DMS 273 (cell line): ENCODE results near the gene NF1.
A peak's percentile ranks its signal among the peaks of the same experiment; 100 is the strongest.
"Not testable (repeated sequence)": the region's sequence is repeated elsewhere in the genome, so short reads cannot be mapped to it uniquely, and the experiment has no call there.

Experiments used
- DNase-seq: peaks from one replicate; lab custom pipeline; 2025; ENCODE audit not compliant: unreplicated experiment; lab: John Stamatoyannopoulos, UW

The NF1 gene

DNA sequence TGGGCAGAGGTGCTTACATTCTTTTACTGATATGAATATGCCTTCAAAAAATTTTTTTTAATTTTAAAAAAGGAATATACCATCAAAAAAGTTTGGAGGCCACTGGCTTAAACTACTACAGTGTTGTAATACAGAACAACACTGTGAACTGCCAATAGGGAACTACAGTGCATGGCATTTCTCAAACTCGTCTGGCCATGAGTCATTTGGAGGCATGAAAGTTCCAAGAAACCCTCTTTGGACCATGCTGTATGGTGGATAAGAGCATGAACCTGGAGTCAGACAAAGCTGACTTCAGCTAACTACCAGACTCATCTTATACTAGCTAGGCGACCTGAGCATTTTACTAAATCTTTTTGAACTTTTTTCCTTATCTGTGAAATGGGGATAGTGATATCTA is 9.2 kb upstream of the NF1 start:
- no peak for DNase-seq

DNA sequence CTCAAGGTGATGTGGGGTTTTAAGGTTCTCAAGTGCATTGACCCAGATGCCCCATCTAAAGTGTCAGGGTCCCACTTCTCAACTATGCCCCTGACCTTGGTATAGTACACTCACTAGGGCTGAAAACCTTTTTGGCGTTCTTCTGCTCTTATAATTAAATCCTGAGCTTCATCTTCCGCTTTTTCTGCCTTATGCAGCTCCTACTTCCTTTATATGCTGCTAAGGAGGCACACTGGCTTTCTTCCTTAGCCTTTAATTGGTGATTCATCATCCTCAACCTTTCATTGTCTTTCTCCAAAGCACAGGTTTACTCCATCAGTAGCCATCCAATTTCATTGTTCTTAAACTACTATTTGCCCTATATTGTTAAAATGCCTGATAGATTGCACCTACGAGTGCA is 5.3 kb upstream of the NF1 start:
- DNase-seq: no peak

DNA sequence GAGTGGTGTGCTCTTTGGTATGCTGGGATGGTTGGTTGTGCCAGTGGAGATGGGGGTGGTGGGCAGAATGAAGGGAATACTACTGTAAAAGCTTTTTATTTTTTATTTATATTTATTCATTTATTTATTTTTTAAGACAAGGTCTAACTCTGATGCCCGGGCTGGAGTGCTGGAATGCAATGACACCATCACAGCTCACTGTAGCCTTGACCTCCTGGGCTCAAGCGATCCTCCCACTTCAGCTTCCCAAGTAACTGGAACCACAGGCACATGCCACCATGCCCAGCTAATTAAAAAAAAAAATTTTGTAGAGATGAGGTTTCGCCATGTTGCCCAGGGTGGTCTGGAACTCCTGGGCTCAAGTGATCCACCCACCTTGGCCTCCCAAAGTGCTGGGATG is 4.1 kb upstream of the NF1 start:
- not testable (repeated sequence) for DNase-seq

DNA sequence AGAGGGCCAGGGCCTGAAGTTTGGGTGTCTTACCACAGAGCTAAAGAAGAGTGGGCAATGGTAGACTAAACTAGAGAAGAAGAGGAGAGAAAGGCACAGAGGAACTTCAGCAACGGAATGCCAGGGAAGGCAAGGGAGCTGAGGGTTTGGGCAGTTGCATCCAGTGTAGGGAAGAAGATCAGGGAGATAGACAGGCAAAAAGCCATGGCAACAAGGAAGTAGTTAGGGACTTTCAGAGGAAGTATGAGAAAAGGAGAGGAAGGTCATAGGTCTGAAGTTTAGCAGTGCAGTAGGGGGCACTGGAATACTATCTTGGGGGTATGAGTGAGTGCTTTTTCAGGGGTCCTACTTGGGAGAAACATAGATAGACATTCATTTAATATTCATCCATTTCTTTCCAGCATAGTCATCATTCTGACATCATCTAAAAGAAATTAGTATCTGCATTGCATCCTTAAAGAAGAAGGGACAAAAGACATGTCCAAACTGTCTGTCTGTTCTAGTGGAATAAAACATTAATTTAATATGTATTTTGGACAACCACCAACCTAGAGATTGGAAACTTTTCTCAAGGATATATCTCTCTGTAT is 2.2 kb upstream of the NF1 start:
- DNase-seq: no peak

DNA sequence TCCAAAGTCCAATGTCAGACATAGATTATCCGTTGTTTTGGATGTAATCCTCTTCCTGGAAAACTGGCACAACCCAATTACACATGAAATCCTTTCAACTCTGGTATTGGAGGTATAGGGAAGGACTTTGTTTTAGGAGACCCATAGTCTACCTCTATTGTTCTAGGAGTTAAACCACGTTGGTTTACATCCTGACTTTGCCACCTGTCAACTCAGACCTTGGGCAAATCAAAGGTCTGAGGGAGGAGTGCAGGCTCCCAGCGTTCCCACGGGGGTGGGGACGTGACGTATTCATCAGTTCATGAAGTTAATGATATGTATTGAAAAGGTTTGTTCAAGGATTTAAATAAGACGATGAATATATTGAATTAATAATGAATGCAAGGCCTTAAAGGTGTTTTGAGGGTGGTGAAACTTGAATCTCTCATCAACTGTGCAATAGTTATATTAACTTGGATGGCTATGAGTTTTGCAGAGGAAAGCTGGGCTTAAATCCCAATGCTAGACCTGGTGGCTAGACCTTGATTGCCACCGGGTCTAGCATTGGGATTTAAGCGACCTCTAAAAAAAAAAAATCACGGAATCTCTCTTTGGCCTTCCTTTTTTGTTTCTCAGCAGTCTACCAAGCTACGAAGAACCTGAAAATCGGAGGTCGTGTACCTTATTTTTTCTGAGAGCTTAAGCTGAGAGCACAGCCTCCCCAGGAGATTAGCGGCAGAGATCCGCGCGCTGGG is 744 bp upstream of the NF1 start:
- peak; percentile 40 for DNase-seq

DNA sequence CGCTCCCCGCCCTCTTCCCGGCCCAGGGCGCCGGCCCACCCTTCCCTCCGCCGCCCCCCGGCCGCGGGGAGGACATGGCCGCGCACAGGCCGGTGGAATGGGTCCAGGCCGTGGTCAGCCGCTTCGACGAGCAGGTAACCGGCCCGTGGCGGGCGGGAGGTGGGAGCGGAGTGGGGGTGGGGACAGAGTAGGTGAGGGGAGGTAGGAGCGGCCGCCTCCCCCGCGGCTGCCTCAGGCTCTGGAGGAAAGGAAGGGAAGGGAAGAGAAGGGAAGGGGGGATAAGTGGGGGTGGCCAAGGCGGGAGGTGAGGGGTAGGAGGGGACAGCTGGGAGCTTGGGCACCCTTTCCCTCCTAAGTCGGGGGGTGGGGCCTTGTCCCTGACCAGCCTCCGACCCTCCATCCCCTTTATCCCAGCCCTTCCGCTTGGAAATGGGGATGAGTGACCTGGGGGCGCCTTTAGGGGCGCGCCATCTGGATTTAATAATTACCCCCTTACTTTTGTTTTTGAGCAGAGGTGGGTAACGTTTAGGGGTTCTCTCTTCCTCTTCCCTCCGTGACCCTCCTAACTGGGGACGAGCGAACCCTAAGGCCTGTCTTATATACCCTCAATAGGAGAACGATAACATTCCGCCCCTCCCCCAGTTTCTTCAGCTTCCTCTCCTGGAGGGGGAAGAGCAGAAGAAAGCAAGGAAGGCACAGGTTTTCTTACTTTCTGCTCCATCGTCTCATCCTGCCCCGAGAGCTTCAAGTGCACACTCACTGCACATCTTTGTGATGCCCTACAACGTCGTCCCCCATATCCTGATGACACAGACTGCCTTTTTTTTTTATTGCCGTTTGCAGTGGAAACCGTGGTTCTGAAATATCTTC is 694 bp downstream of the NF1 start:
- peak; percentile 73 for DNase-seq

DNA sequence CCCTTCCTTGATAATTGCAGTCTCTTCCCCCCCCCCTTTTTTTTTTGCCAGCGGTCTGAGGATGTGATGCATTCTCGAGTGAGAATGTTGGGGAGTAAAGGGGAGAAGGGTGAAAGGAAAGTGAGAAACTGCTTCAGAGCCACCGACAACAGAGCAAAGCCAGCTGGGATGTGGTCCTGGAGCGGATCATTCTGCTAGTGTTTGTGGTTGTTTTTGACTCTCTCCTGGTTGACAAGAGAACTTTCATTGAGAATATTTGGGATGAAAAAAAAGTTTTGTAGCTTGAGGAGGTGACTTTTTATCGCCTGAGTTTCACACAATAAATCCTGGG is 1.3 kb downstream of the NF1 start:
- peak; percentile 41 for DNase-seq

DNA sequence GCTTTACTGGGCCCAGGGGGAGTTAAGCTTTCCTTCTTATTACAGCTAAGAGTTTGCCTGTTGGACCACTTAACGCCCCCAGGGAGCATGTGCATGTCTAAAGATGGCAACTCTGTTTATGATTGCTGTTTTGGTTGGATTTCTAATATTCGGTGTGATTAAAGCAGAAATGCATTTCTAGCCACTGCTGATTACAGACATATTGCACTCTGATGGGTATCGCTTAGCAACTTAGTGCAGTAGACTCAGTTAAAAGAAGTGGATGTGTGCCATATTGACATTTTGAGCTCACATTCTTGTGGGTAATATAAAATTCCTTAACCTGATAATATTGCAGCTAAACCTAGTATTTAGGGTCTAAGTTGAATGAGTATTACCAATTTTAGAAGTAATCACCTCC is 4.2 kb downstream of the NF1 start:
- DNase-seq: no peak

DNA sequence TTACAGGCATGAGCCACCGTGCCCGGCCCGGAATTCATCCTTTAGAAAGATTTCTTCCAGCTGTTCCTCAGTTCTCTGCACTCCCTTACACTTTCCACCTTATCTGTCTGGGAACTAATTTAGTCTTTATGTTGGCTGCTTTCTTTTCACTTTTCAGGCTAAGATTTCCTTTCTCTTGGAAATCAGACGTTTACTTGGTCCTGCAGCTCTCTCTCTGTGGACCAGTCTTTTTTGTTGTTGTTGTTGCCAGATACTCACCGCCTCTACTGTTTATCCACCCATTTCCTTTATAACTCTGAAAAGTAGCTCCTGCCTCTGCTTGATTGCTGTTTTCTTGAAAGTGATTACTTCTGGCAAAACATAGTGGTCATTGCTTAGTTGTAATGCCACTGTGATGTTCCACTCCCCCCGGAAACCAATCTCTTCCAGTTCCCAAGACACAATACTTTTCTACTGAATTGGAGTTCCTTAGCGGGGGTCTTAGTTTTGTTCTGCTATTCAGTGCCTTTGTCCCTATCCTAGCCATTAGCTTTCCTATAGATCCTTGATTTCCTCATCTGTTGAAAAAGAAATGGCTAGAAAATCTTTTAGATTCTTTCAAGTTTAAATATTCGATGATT is 6.2 kb downstream of the NF1 start:
- no peak for DNase-seq

DNA sequence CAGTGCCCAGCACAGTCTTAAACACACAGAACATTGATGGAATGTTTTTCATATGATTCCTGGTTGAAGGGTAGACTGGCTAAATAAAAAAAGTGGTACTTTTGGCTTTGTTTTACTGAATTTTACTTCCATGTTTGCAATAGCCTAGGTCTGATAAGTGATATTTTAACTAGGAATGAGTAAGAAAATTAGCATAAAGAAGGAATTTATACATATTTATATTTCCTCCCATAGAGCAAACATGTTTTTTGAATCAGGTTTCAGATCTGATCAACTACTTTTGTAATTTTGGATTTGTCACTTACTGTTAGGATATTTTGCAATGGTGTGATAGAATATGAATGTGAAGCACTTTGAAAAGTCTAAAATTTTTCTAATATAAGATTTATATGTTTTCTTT is 7.2 kb downstream of the NF1 start:
- no peak for DNase-seq

DNA sequence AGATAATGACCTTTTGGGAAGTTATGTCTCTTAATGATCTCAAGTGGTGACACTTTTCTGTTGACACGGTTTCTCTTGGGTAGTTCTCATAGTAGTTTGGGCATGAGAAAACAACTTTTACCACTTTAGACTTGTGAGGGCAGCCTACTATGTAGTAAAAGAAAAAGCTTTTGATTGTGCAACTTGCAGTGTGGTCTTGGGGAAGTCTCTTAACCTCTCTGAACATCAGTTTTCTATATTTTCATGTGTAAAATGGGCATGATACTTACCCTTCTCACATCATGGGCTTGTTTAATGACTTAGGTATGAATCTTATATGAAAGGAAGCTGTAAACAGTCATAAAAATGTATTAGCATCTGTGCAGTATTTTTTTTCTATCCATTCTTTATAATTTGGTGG is 11.2 kb downstream of the NF1 start:
- DNase-seq: no peak

DNA sequence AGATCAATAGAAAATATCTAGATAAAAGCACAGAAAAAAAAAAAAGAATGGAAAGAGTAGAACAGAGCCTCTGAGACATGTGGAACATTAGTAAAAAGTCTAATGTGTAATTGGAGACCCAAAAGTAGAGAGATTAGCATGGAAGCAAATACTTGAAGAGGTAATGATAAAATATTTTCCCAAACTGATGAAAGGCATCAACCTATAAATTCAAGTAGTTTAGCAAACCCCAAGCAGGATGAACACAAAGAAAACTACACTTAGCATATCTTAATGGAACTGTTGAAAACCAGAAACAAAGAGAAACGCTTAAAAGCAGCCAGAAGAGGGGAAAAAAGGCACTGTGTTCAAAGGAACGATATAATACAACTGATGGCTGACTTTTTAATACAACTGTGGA is 16.4 kb downstream of the NF1 start:
- no peak for DNase-seq

DNA sequence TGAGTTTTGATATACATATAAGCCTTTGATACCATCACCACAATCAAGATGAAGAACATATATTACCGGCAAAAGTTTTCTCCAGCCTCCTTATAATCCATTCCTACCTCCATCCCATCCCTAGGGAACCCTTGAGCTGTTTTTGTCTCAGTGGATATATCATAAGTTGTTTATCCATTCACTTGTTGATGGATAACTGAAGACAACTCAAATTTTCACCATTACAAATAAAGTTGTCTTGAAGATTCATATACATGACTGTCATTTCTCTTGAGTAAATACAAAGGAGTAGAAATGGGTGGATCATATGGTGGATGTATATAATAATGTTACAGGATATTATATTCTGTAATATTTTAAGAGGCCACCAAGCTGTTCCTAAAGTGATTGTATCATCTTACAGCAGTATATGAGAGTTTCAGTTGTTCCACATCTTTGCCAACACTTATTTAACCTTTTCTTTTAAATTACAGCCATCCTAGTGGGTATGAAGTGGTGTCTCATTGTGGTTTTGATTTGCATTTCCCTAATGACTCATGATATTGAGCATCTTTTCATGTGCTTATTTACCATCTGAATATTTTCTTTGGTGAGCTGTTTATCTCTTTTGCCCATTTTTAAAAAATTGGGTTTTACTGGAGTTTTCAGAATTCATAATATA is 17.4 kb downstream of the NF1 start:
- DNase-seq: no peak

DNA sequence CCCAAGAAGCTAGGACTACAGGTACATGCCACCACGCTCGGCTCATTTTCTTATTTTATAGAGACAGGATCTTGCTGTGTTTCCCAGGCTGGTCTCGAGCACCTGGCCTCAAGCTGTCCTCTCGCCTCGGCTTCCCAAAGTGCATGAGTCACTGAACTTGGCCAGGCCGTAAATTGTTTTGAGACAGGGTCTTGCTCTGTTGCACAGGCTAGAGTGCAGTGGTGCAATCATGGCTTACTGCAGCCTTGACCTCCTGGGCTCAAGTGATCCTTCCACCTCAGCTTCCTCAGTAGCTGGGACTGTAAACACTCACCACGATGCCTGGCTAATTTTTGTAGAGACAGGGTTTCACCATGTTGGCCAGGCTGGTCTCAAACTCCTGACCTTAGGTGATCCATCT is 18.6 kb downstream of the NF1 start:
- not testable (repeated sequence) for DNase-seq

DNA sequence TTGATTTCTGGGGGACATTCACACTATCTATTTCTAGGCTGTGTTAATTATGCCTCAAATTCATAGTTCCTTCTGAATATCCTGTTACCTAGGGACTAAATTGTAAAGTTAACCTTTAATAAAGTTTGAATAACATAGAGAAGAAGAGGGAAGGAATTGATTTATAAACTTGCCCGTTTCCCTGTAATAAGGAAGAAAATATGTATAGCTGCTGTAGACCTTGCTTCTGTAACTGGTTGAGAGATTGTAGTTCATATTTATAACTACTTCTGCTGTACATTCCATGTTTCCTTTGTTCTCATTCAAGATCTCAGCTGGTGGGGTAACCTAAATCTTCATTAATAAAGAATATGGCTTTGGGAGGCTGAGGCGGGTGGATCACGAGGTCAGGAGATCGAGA is 19.2 kb downstream of the NF1 start:
- no peak for DNase-seq

DNA sequence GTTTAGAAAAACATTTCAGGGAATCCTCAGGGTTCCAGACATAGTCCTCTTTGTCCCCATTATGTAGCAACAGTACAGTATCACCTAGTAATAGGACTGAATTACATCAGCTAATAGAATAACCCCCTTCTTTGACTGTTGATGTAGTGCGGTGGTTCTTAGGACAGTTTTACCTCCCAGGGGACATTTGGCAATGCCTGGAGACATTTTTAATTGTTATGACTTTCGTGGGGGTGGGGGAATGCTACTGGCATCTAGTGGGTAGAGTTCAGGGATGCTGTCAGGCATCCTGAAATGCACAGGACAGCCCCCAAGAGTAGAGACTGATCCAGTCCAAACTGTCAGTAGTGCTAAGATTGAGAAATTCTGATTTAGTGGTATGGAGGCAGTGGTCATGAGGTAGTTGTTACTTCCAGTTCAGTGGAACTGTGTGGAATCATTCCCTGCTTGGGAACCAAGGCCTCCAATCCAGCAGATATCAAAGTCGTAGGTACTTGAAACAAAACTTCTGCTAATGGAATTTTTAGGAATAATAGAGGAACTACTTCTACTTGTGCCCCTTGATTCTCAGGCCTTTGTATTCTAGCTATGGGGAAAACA is 20.3 kb downstream of the NF1 start:
- DNase-seq: no peak

DNA sequence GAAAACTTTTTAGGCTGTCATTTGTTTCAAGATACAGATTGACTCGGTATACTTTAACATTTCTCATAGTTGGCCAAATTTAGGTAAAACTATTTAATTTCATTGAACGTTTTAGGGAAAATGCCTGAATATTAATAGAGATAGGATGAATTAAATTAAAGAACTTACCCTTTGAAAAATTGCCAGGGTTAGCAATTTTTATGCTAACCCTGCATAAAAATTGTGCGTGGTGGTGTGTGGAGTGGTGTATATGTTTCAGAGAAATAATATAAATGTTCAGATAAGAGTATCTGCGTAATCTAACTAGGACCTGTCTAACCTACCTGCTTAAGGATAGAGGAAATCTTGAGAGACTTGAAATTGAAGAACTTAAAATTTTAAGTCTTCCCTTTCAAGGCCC is 21.4 kb downstream of the NF1 start:
- DNase-seq: no peak

DNA sequence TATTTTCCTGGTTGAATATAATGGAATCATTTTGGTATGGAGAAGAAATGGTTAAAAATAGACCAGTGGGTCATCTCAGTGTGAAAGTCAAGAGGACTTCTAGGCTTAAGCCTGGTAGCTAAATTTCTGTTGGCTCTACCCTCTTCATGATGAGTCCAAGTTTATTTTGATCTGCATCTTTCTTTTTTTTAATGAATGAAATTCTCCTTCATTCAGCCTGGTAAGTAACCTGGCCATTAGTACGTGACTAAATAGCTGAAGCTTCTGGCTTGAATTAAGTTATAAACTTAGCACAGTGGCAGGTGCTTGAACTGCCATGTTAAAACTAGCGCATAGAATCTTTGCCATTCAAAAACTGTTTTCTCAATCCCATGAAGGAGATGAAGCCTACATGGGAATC is 28.0 kb downstream of the NF1 start:
- DNase-seq: no peak

DNA sequence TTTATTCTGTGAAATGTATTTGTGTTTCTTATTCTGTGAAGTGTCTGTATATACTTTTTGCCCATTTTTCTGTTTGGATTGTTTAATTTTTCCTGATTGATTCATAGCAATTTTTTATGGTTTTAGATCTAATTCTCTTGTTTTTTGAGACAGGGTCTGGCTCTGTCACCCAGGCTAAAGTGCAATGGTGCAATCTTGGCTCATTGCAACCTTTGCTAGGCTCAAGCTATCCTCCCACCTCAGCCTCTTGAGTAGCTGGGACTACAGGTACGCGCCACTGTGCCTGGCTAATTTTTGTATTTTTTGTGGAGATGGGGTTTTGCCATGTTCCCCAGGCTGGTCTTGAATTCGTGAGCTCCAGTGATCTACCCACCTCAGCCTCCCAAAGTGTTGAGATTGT is 31.5 kb downstream of the NF1 start:
- no peak for DNase-seq

DNA sequence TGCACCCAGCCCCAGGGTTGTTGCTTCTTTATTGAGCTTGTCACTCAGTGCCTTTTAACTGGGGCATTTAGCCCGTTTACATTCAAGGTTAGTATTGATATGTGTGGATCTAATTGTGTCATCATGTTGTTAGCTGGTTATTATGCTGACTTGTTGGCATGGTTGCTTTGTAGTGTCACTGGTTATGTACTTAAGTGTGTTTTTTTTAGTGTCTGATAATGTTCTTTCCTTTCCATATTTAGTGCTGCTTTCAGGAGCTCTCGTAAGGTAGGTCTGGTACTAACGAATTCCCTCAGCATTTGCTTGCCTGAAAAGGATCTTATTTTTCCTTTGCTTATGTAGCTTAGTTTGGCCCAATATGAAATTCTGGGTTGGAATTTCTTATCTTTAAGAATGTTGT is 33.5 kb downstream of the NF1 start:
- DNase-seq: no peak
